Trophoblast cell (in vitro differentiated cells and primary cell): ENCODE measurements around the gene DNAH10.

Experiments used
- DNase-seq, 2 donors: peaks; one replicate each; pipeline ENCODE4 v3.0.0-alpha.2; 2016
- H2AFZ ChIP-seq: 2 replicates; pipeline ENCODE4 v1.6.1; 2013; ENCODE audit warnings: low read length, moderate library complexity, mild to moderate bottlenecking; ENCODE audit not compliant: insufficient read depth, poor library complexity
- H2AK5ac ChIP-seq: 2 replicates; pipeline ENCODE4 v1.6.1; 2013; ENCODE audit warnings: mild to moderate bottlenecking, low read length
- H2BK120ac ChIP-seq: 2 replicates; pipeline ENCODE4 v1.6.1; 2013; ENCODE audit warnings: low read length, mild to moderate bottlenecking, moderate library complexity; ENCODE audit not compliant: insufficient read depth, poor library complexity
- H2BK12ac ChIP-seq: 2 replicates; pipeline ENCODE4 v1.6.1; 2013; ENCODE audit warnings: mild to moderate bottlenecking, low read length, moderate library complexity
- H2BK5ac ChIP-seq: 2 replicates; pipeline ENCODE4 v1.6.1; 2013; ENCODE audit warnings: low read length, low read depth, moderate library complexity, mild to moderate bottlenecking; ENCODE audit not compliant: poor library complexity
- H3K14ac ChIP-seq: 2 replicates; pipeline ENCODE4 v1.6.1; 2013; ENCODE audit warnings: mild to moderate bottlenecking, low read length
- H3K18ac ChIP-seq: 2 replicates; pipeline ENCODE4 v1.6.1; 2013; ENCODE audit warnings: mild to moderate bottlenecking, low read length
- H3K23ac ChIP-seq: 2 replicates; pipeline ENCODE4 v1.6.1; 2013; ENCODE audit warnings: low read length
- H3K27ac ChIP-seq: 2 replicates; pipeline ENCODE4 v1.5.1; 2013; ENCODE audit warnings: low read depth, mild to moderate bottlenecking, inconsistent platforms, low read length, moderate library complexity
- H3K27me3 ChIP-seq: 2 replicates; pipeline ENCODE4 v1.6.1; 2013; ENCODE audit warnings: inconsistent platforms, mild to moderate bottlenecking, low read length, moderate library complexity; ENCODE audit not compliant: insufficient read depth
- H3K36me3 ChIP-seq, 2 experiments: 1 replicate in 1 of 2; 2 replicates in 1 of 2; pipeline ENCODE4 v1.6.1; 2013; ENCODE audit warnings: low read length in 2 of 2, mild to moderate bottlenecking in 2 of 2, moderate library complexity in 1 of 2; ENCODE audit not compliant: insufficient read depth in 2 of 2, control insufficient read depth in 1 of 2
- H3K4ac ChIP-seq: 2 replicates; pipeline ENCODE4 v1.6.1; 2013; ENCODE audit warnings: low read depth, mild to moderate bottlenecking, low read length, moderate library complexity
- H3K4me1 ChIP-seq, 2 experiments: 1 replicate in 1 of 2; 2 replicates in 1 of 2; pipeline ENCODE4 v1.6.1; 2013; ENCODE audit warnings: low read length in 2 of 2, mild to moderate bottlenecking in 2 of 2, moderate library complexity in 1 of 2; ENCODE audit not compliant: insufficient read depth in 2 of 2, control insufficient read depth in 1 of 2
- H3K4me2 ChIP-seq: 2 replicates; pipeline ENCODE4 v1.6.1; 2013; ENCODE audit warnings: inconsistent platforms, mild to moderate bottlenecking, low read length, moderate library complexity
- H3K4me3 ChIP-seq: 2 replicates; pipeline ENCODE4 v1.5.1; 2013; ENCODE audit warnings: mild to moderate bottlenecking, low read depth, low read length, inconsistent platforms
- H3K79me1 ChIP-seq: one replicate; pipeline ENCODE4 v1.6.1; 2013; ENCODE audit warnings: low read length
- H3K79me2 ChIP-seq: 2 replicates; pipeline ENCODE4 v1.6.1; 2013; ENCODE audit warnings: low read length, mild to moderate bottlenecking; ENCODE audit not compliant: control insufficient read depth, insufficient read depth, poor library complexity
- H3K9ac ChIP-seq: 2 replicates; pipeline ENCODE4 v1.6.1; 2013; ENCODE audit warnings: mild to moderate bottlenecking, low read length
- H3K9me3 ChIP-seq: 2 replicates; pipeline ENCODE4 v1.6.1; 2013; ENCODE audit warnings: low read depth, mild to moderate bottlenecking, control low read depth, inconsistent platforms, low read length; ENCODE audit not compliant: insufficient read depth
- H4K12ac ChIP-seq: 2 replicates; pipeline ENCODE4 v1.6.1; 2013; ENCODE audit warnings: low read depth, mild to moderate bottlenecking, low read length, moderate library complexity
- H4K8ac ChIP-seq: 2 replicates; pipeline ENCODE4 v1.6.1; 2013; ENCODE audit warnings: low read depth, mild to moderate bottlenecking, low read length, moderate library complexity
- H4K91ac ChIP-seq: one replicate; pipeline ENCODE4 v1.6.1; 2013; ENCODE audit warnings: low read depth, mild to moderate bottlenecking, low read length, moderate library complexity
- WGBS: extraction: QIAGEN DNeasy Blood & Tissue Kit; methylation state at CpG from one replicate; pipeline ENCODE4 v1.1.7; 2013; ENCODE audit warnings: missing lambda C conversion rate; ENCODE audit not compliant: insufficient read length, insufficient coverage; ENCODE audit errors: extremely low coverage; 5-methylcytosine and 5-hydroxymethylcytosine counted together

DNAH10 gene

GRCh38 chr12:123897221-123897620 is 135.1 kb downstream of the DNAH10 start:
- H3K27me3 ChIP-seq, result no peaks in the 10 kb centered on the region
- no peak overlapping the region for H2BK120ac ChIP-seq
- no peak overlapping the region for H2AK5ac ChIP-seq
- no peak overlapping the region for H3K4ac ChIP-seq
- DNase-seq, result no peak
- H4K8ac ChIP-seq, result no peak overlapping the region
- H3K23ac ChIP-seq, result no peak overlapping the region
- no peak overlapping the region for H3K9ac ChIP-seq
- no peak overlapping the region for H4K12ac ChIP-seq
- H3K36me3 ChIP-seq, result no peaks in the 10 kb centered on the region
- H4K91ac ChIP-seq, result no peak overlapping the region
- no peak overlapping the region for H3K14ac ChIP-seq
- no peak overlapping the region for H3K4me2 ChIP-seq
- no peaks in the 10 kb centered on the region for H3K9me3 ChIP-seq
- no CpG with 5 or more reads among the region's 5 CpGs for WGBS
- H3K79me2 ChIP-seq, result no peaks in the 10 kb centered on the region
- no peaks in the 10 kb centered on the region for H3K79me1 ChIP-seq
- H2AFZ ChIP-seq, result no peak overlapping the region
- H2BK5ac ChIP-seq, result no peak overlapping the region
- H3K4me1 ChIP-seq, result peaks cover 0 to 2% of the 10 kb centered on the region in 2 experiments
- no peak overlapping the region for H3K18ac ChIP-seq
- no peak overlapping the region for H3K4me3 ChIP-seq
- no peak overlapping the region for H3K27ac ChIP-seq
- H2BK12ac ChIP-seq, result no peak overlapping the region

- Histone ChIP-seq H4K12ac (no peak overlapping the region), H3K4me2 (no peak overlapping the region), H2AK5ac (no peak overlapping the region), H4K91ac (no peak overlapping the region), H3K4ac (no peak overlapping the region), H3K14ac (no peak overlapping the region), H3K79me1 (no peaks in the 10 kb centered on the region), H2AFZ (no peak overlapping the region), H3K27ac (no peak overlapping the region), H3K9me3 (no peaks in the 10 kb centered on the region), H3K79me2 (no peaks in the 10 kb centered on the region), H2BK5ac (no peak overlapping the region), H3K4me1 (peaks cover 0 to 2% of the 10 kb centered on the region in 2 experiments), H2BK120ac (no peak overlapping the region), H3K9ac (no peak overlapping the region), H2BK12ac (no peak overlapping the region), H3K27me3 (no peaks in the 10 kb centered on the region), H3K23ac (no peak overlapping the region), H3K4me3 (no peak overlapping the region), H3K18ac (no peak overlapping the region), H3K36me3 (no peaks in the 10 kb centered on the region), H4K8ac (no peak overlapping the region)
- WGBS, result no CpG with 5 or more reads among the region's 18 CpGs
- DNase-seq, result no peak
Measured at GRCh38 chr12:123898673-123899072, 136.6 kb downstream of the DNAH10 start.

GRCh38 chr12:123899368-123899767 is 137.3 kb downstream of the DNAH10 start:
- no CpG with 5 or more reads among the region's 9 CpGs for WGBS
- H3K23ac ChIP-seq, result no peak overlapping the region

GRCh38 chr12:123900871-123901376 is 138.8 kb downstream of the DNAH10 start:
- H3K4me2 ChIP-seq, result no peak overlapping the region
- WGBS, result no CpG with 5 or more reads among the region's 9 CpGs
- no peak overlapping the region for H2BK120ac ChIP-seq

More at GRCh38 chr12:123899368-123899767, 137.3 kb downstream of the DNAH10 start:
- Histone ChIP-seq H3K79me1 (no peaks in the 10 kb centered on the region), H4K91ac (no peak overlapping the region), H3K4me3 (no peak overlapping the region), H3K79me2 (no peaks in the 10 kb centered on the region), H2AFZ (no peak overlapping the region), H3K27me3 (no peaks in the 10 kb centered on the region), H2BK5ac (no peak overlapping the region), H4K12ac (no peak overlapping the region), H3K9ac (no peak overlapping the region), H2BK120ac (no peak overlapping the region), H3K4me1 (peaks cover 0 to 2% of the 10 kb centered on the region in 2 experiments), H3K9me3 (no peaks in the 10 kb centered on the region), H2BK12ac (no peak overlapping the region), H3K4ac (no peak overlapping the region), H3K4me2 (no peak overlapping the region), H3K27ac (no peak overlapping the region), H3K14ac (no peak overlapping the region), H4K8ac (no peak overlapping the region), H2AK5ac (no peak overlapping the region), H3K36me3 (no peaks in the 10 kb centered on the region), H3K18ac (no peak overlapping the region)
- DNase-seq, result no peak

More at GRCh38 chr12:123900871-123901376, 138.8 kb downstream of the DNAH10 start:
- Histone ChIP-seq H3K27me3 (no peaks in the 10 kb centered on the region), H2BK5ac (no peak overlapping the region), H4K91ac (no peak overlapping the region), H3K9ac (no peak overlapping the region), H4K8ac (no peak overlapping the region), H3K4ac (no peak overlapping the region), H4K12ac (no peak overlapping the region), H2AFZ (no peak overlapping the region), H3K79me1 (no peaks in the 10 kb centered on the region), H2BK12ac (no peak overlapping the region), H3K18ac (no peak overlapping the region), H3K4me1 (peaks cover 0 to 2% of the 10 kb centered on the region in 2 experiments), H3K23ac (no peak overlapping the region), H3K27ac (no peak overlapping the region), H3K4me3 (no peak overlapping the region), H3K79me2 (no peaks in the 10 kb centered on the region), H3K9me3 (no peaks in the 10 kb centered on the region), H2AK5ac (no peak overlapping the region), H3K36me3 (no peaks in the 10 kb centered on the region), H3K14ac (no peak overlapping the region)
- DNase-seq, result no peak
